Lung (tissue), 12 donors: ENCODE measurements around the gene VWCE. TPM values are rescaled to one million over a fixed set of nuclear protein-coding genes. Genes with fewer than 3 reads are reported as not detected.

ENCODE experiments used
- ATAC-seq: fragments of 200-7000 bp; cut with Tn5 transposase; one replicate; pipeline ENCODE4 v1.9.1; 2020; ENCODE audit warnings: moderate number of reproducible peaks; ENCODE audit not compliant: insufficient read depth, low FRiP score
- DNase-seq, 3 donors: peaks; one replicate each; pipeline ENCODE4 v3.0.0-alpha.2; 2013 to 2017
- H3K27ac ChIP-seq, 2 donors: one replicate each; pipeline ENCODE4 v1.5.1; 2013; ENCODE audit warnings: mild to moderate bottlenecking in 2 of 2, moderate library complexity in 2 of 2, control low read depth in 1 of 2, inconsistent platforms in 1 of 2, low read depth in 1 of 2, low read length in 1 of 2
- H3K27me3 ChIP-seq, 3 donors: one replicate each; pipeline ENCODE4 v1.5.1; 2013; ENCODE audit warnings: low read length in 2 of 3; ENCODE audit not compliant: control insufficient read depth in 3 of 3, insufficient read depth in 3 of 3
- H3K36me3 ChIP-seq, 4 donors: one replicate each; pipeline ENCODE4 v1.5.1; 2013; ENCODE audit warnings: low read length in 4 of 4, mild to moderate bottlenecking in 1 of 4, moderate library complexity in 1 of 4; ENCODE audit not compliant: control insufficient read depth in 4 of 4, insufficient read depth in 4 of 4
- H3K4me1 ChIP-seq, 5 donors: one replicate each; pipeline ENCODE4 v1.5.1; 2013; ENCODE audit warnings: low read length in 5 of 5, mild to moderate bottlenecking in 2 of 5, moderate library complexity in 1 of 5; ENCODE audit not compliant: control insufficient read depth in 5 of 5, insufficient read depth in 5 of 5
- H3K4me3 ChIP-seq: one replicate; pipeline ENCODE4 v1.5.1; 2013; ENCODE audit warnings: mild to moderate bottlenecking, control low read depth, moderate library complexity
- H3K9ac ChIP-seq, 2 donors: one replicate each; pipeline ENCODE4 v1.5.1; 2013; ENCODE audit warnings: low read length in 2 of 2, control low read depth in 1 of 2; ENCODE audit not compliant: insufficient read depth in 1 of 2
- H3K9me3 ChIP-seq, 4 donors: one replicate each; pipeline ENCODE4 v1.5.1; 2013; ENCODE audit warnings: low read length in 3 of 4, mild to moderate bottlenecking in 1 of 4, moderate library complexity in 1 of 4; ENCODE audit not compliant: control insufficient read depth in 4 of 4, insufficient read depth in 3 of 4
- CTCF ChIP-seq: IDR thresholded peaks from 2 replicates; pipeline ENCODE4 v1.5.1; 2012; ENCODE audit warnings: mild to moderate bottlenecking; ENCODE audit errors: control extremely low read depth, extremely low read depth
- WGBS, 2 donors: extraction: QIAGEN DNeasy Blood & Tissue Kit; methylation state at CpG; one replicate each; pipeline ENCODE4 v1.1.7; 2013; 5-methylcytosine and 5-hydroxymethylcytosine counted together
- polyA plus RNA-seq, 2 donors: library from polyadenylated mRNA; stranded (reverse); fragments of 200-250 nt; gene quantifications; one replicate each; pipeline ENCODE4 v1.2.1, GENCODE V29; 2013
- total RNA-seq, 2 donors: library from RNA; depleted of rRNA in 1 of 2; stranded (reverse); fragments of >200 nt in 1 of 2; gene quantifications; one replicate each; pipeline ENCODE4 v1.2.1, GENCODE V29; 2014 to 2021
- donor health status: control.
- donor health status: control.
- donor health status: Bipolar disorder and iron deficiency.
- donor health status: healthy.
- donor health status: DM: yes; HTN: yes; CAD: no.

VWCE gene
- total and polyA plus RNA-seq, 4 donors: 0.13 to 1.2 (median 0.60) TPM

DNA sequence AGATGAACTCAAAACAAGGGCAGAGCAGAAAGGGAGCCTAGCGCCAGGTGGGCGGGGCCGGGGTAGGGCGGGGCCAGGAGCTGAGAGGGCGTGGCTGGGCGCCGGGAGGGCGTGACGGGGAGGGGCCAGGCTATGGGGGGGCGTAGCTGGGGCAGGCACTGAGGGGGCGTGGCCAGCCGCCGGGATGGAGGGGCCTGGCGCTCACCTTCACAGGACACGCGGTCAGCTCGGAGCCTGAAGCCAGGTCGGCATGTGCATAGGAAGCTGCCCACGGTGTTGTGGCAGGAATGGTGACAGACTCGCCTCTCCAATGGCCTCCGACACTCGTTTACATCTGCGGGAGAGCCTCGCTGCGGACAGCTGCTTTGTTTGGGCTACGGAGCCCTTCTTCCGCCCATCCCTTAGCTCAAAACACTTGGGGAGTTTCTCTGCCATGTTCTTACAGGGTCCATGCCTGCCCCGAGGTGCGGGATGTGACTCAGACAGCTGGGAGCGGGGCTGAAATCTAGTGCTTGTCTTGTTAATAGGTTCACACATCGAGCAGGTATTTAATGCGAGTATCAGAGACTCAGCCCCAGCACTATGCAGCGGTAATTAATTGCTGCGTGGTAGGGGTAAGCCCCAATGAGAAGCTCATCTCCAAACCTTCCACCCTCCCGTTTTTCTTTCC is 13.4 kb downstream of the VWCE start:
- H3K27me3 ChIP-seq: no peaks in the 10 kb centered on the region
- peak; percentile 29 to 61 (median 34) for DNase-seq
- ATAC-seq: peak; percentile 76

DNA sequence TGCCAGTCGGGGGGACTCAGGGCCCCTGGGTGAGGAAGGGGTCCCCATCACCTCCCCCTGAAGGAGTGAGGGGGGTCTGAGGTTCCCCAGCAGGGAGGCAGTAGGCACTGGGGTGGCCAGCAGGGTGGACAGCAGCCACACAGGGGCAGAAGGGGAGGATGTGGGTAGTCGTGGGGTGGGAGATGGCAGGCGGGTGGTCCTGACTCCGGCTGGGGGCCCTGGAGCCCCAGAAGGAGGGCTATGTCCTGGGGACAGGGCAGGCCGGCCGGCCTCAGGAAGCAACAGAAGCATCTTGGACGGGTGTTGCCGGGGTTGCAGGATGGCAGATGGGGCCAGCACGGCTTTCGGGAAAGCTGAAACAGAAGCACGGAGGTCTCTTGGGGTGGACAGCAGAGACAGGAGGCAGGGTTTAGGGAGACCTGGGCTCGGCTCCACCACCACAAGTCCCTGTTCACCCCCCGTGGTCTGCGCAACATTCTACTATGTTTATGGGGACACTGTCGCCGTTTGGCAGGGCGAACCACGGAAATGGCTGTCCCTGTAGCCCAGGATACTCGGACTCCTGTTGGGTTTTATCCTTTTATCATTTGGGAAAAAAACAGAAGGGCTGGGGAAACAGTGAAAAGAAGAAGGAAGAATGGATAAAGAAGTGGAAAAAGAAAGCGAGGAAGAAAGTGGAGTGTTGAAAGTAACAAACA is 14.1 kb downstream of the VWCE start:
- 86 to 90% methylated on average over 20 of the region's 20 CpGs for WGBS, 2 donors
- H3K4me3 ChIP-seq: no peak overlapping the region
- no peak for DNase-seq

More for the DNA sequence above, 13.4 kb downstream of the VWCE start:
- 53 to 70% methylated on average over 29 to 35 of the region's 35 CpGs for WGBS, 2 donors
- no peak overlapping the region for H3K27ac ChIP-seq
- H3K9ac ChIP-seq: no peak overlapping the region
- H3K4me1 ChIP-seq: no peaks in the 10 kb centered on the region
- TF ChIP-seq CTCF: no peak
- no peaks in the 10 kb centered on the region for H3K36me3 ChIP-seq
- peaks cover 0 to 3% (median 0%) of the 10 kb centered on the region in 4 donors for H3K9me3 ChIP-seq
- no peak overlapping the region for H3K4me3 ChIP-seq

DNA sequence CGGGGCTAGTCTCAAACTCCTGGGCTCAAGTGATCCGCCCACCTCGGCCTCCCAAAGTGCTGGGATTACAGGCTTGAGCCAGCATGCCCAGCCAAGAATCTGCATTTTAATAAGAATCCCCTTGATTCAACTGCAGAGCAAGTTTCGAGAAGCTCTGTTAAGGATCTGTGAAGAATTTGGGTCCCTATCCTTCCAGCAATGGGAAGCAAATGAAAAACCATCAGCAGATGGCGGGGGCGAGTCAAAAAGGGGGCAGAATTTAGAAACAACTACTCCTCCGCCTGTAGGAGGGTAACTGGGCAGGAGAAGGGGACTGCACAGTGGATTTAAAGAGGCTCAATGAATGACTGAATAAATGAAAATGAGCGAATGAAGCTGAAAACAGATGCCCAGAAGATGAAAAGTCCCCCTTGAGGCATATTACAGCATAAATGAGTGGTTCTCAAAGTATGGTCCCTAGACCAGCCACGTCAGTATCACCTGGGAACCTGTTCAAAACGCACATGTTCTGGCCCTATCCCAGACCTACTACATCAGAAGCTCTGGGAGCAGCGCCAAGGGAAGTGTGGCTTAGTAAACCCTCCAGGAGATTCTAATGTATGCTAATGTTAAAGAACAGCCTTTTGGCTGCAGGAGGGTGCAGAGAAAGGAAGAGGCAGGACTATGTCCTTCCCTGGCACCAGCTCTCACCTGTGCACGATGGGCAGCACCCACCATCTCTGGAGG is 15.0 kb downstream of the VWCE start:
- 82 to 93% methylated on average over 12 of the region's 12 CpGs for WGBS, 2 donors
- no peak for DNase-seq
- no peak overlapping the region for H3K4me3 ChIP-seq
- no peak overlapping the region for H3K27ac ChIP-seq
- no peak for ATAC-seq
- no peak for TF ChIP-seq CTCF
- no peaks in the 10 kb centered on the region for H3K27me3 ChIP-seq
- H3K36me3 ChIP-seq: no peaks in the 10 kb centered on the region
- no peaks in the 10 kb centered on the region for H3K9me3 ChIP-seq
- H3K4me1 ChIP-seq: no peaks in the 10 kb centered on the region
- H3K9ac ChIP-seq: no peak overlapping the region

More for the DNA sequence above, 14.1 kb downstream of the VWCE start:
- no peak overlapping the region for H3K27ac ChIP-seq
- H3K27me3 ChIP-seq: no peaks in the 10 kb centered on the region
- no peak overlapping the region for H3K9ac ChIP-seq
- TF ChIP-seq CTCF: no peak
- no peaks in the 10 kb centered on the region for H3K36me3 ChIP-seq
- H3K9me3 ChIP-seq: no peaks in the 10 kb centered on the region
- H3K4me1 ChIP-seq: no peaks in the 10 kb centered on the region
- no peak for ATAC-seq
